GM18909 (cell line): ENCODE results near the gene MYL12B.
"Not testable (repeated sequence)": the region's sequence is repeated elsewhere in the genome, so short reads cannot be mapped to it uniquely, and the experiment has no call there.

Source experiments
- ATAC-seq: cut with Tn5 transposase; IDR thresholded peaks from one replicate; pipeline ENCODE4 v1.9.1; 2021; ENCODE audit warnings: mild to moderate bottlenecking; ENCODE audit not compliant: unreplicated experiment, poor library complexity

Gene MYL12B

GRCh38 chr18:3257627-3258120, 4.3 kb upstream of the MYL12B start:
- no peak for ATAC-seq

GRCh38 chr18:3260995-3261372, 949 bp upstream of the MYL12B start:
- ATAC-seq: no peak

- peak; percentile 45 for ATAC-seq
Measured at GRCh38 chr18:3262234-3263131, 550 bp downstream of the MYL12B start.

- no peak for ATAC-seq
Measured at GRCh38 chr18:3263132-3263700, 1.3 kb downstream of the MYL12B start.

GRCh38 chr18:3264362-3264761, 2.4 kb downstream of the MYL12B start:
- ATAC-seq: no peak

- no peak for ATAC-seq
Measured at GRCh38 chr18:3265564-3266033, 3.7 kb downstream of the MYL12B start.

GRCh38 chr18:3266062-3266608, 4.2 kb downstream of the MYL12B start:
- no peak for ATAC-seq

GRCh38 chr18:3268306-3268705, 6.4 kb downstream of the MYL12B start:
- ATAC-seq: no peak

- no peak for ATAC-seq
Measured at GRCh38 chr18:3269241-3269913, 7.4 kb downstream of the MYL12B start.

- ATAC-seq: no peak
Measured at GRCh38 chr18:3269914-3270299, 8.0 kb downstream of the MYL12B start.

- no peak for ATAC-seq
Measured at GRCh38 chr18:3273042-3273441, 11.1 kb downstream of the MYL12B start.

GRCh38 chr18:3277643-3278213, 15.8 kb downstream of the MYL12B start:
- not testable (repeated sequence) for ATAC-seq

- ATAC-seq: peak; percentile 92
Measured at GRCh38 chr18:3279201-3280185, 17.6 kb downstream of the MYL12B start.

- peak; percentile 52 for ATAC-seq
Measured at GRCh38 chr18:3281456-3282400, 19.8 kb downstream of the MYL12B start.

- ATAC-seq: no peak
Measured at GRCh38 chr18:3283253-3283863, 21.4 kb downstream of the MYL12B start.

GRCh38 chr18:3283908-3284307, 22.0 kb downstream of the MYL12B start:
- ATAC-seq: no peak

GRCh38 chr18:3284501-3284900, 22.6 kb downstream of the MYL12B start:
- no peak for ATAC-seq

GRCh38 chr18:3286159-3286558, 24.2 kb downstream of the MYL12B start:
- no peak for ATAC-seq
